Measurements from ENCODE around the gene LAMTOR2. TPM values are rescaled to one million over a fixed set of nuclear protein-coding genes. Genes with fewer than 3 reads are reported as not detected.

The LAMTOR2 gene
- total RNA-seq, 2 donors from 2014 or later = 44.2 to 47.5 TPM

DNA sequence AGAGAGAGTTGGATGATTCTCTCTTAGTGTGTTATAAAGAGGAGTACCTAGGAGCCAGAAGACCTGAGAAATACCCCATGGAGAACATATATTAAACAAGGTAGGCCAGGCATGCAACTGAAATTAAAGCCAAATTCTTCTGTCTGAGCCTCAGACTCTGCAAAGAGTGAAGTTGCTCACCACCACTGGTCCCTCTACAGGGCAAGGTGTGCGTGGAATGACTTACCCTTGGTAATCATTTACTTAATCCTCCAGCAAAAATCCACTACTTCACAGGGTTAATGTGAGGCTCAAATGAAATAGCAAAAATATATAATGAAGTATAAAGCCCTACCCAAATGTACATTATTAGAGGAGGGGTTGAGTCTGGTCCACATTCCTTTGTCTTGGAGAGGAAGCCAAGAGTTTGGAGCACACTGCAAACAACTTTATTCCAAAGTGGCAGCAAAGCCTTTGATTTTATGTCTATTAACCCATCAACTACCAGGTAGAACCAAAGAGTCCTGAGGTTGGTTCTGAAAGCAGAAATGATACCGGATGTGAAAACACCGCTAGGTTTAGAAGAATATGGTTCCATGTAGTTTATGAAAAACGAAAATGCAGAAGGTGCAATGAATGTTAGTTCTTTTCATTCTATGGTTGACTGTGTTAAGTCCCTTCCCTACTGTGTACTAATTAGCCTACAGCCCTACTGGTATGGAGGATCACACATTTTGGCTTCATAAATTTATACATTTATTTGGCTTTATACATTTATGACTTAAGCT, 42.3 kb upstream of the LAMTOR2 start:
- Histone ChIP-seq H3K4me3 (no peak overlapping the region), H3K36me3 (replicated peaks in 1 of 2; ENCODE audit: insufficient read depth in 1 of 2, low read depth in 2 of 2) (peaks cover 0 to 33% of the 10 kb centered on the region in 2 donors), H3K27me3 (no peaks in the 10 kb centered on the region), H3K4me1 (no peaks in the 10 kb centered on the region), H3K9me3 (no peaks in the 10 kb centered on the region), H3K27ac (no peak overlapping the region)
- no peak for DNase-seq
- intact Hi-C loops (cut with DNase I) = no loop called here
- ATAC-seq = no peak
- WGBS, 2 donors = 82 to 84% methylated on average over 4 of the region's 4 CpGs
- no peak for TF ChIP-seq POLR2A (IDR thresholded peaks at IDR 0.05)
- TF ChIP-seq, protein P1, sequence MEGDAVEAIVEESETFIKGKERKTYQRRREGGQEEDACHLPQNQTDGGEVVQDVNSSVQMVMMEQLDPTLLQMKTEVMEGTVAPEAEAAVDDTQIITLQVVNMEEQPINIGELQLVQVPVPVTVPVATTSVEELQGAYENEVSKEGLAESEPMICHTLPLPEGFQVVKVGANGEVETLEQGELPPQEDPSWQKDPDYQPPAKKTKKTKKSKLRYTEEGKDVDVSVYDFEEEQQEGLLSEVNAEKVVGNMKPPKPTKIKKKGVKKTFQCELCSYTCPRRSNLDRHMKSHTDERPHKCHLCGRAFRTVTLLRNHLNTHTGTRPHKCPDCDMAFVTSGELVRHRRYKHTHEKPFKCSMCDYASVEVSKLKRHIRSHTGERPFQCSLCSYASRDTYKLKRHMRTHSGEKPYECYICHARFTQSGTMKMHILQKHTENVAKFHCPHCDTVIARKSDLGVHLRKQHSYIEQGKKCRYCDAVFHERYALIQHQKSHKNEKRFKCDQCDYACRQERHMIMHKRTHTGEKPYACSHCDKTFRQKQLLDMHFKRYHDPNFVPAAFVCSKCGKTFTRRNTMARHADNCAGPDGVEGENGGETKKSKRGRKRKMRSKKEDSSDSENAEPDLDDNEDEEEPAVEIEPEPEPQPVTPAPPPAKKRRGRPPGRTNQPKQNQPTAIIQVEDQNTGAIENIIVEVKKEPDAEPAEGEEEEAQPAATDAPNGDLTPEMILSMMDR (IDR thresholded peaks at IDR 0.05) = no peak

GRCh38 chr1:156014829-156015228, 39.8 kb upstream of the LAMTOR2 start:
- 85 to 86% methylated on average over 7 of the region's 7 CpGs for WGBS, 2 donors
- TF ChIP-seq, protein P1 (IDR thresholded peaks at IDR 0.05) = no peak
- TF ChIP-seq POLR2A (IDR thresholded peaks at IDR 0.05) = no peak
- Histone ChIP-seq H3K4me1 (peaks cover 14% of the 10 kb centered on the region), H3K27ac (no peak overlapping the region), H3K27me3 (no peaks in the 10 kb centered on the region), H3K4me3 (no peak overlapping the region), H3K36me3 (replicated peaks in 1 of 2; ENCODE audit: insufficient read depth in 1 of 2, low read depth in 2 of 2) (peaks cover 0 to 36% of the 10 kb centered on the region in 2 donors), H3K9me3 (no peaks in the 10 kb centered on the region)
- DNase-seq = no peak
- intact Hi-C loops (cut with DNase I) = no loop called here
- no peak for ATAC-seq

- TF ChIP-seq POLR2A (IDR thresholded peaks at IDR 0.05) = no peak
- TF ChIP-seq, protein P1 (IDR thresholded peaks at IDR 0.05) = no peak
- 7 to 43% methylated on average over 7 to 8 of the region's 8 CpGs for WGBS, 2 donors
- peak overlapping the region in 3 of 4 donors; percentile 59 to 86 (median 76) for H3K27ac ChIP-seq
- peaks cover 18% of the 10 kb centered on the region for H3K4me1 ChIP-seq
- intact Hi-C loops (cut with DNase I) = no loop called here
- ATAC-seq = no peak
- no peaks in the 10 kb centered on the region for H3K9me3 ChIP-seq
- H3K27me3 ChIP-seq = no peaks in the 10 kb centered on the region
- H3K4me3 ChIP-seq = peak overlapping the region; percentile 81 to 85
- no peak for DNase-seq
- peaks cover 0 to 13% of the 10 kb centered on the region in 2 donors for H3K36me3 ChIP-seq (replicated peaks in 1 of 2; ENCODE audit: insufficient read depth in 1 of 2, low read depth in 2 of 2)
Observed at GRCh38 chr1:156019946-156020292, 34.7 kb upstream of the LAMTOR2 start.

DNA sequence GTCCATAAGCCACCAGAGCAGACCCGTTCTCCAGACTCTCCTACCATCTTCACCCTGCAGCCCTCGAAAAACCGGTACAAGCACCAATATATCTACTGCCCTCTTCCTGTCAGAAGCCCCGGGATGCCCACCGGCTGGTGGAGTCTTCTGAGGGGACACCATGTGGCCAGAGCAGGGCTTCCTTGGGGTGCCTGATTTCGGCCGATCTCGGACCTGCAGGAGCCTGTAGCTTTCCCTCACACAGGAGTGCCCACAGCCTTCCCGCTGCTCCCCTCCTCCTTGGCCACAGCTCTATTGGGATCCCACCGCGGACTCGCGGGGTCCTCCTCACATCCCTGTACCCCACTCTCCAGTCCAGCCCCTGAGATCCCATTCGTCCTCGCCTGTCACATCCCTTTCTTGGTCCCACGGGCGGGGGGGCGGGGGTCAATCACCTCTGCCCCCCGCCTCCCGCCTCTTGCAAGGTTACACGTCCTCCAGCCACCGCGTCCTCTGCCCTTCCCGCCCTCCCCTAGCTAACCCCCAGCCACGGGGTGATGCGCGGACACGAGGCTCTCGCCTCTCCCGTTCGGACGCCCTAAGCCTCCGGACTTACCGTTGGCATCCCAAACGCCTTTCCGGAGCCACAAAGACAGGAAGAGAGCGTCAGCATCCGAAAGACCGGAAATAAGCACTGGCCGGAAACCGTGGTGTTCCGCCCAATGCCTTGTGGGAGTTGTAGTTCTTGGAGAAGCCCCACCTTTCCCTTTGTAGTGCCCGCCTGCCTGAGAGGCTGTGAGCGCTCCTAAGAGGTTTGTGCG, 34.1 kb upstream of the LAMTOR2 start, which contains the start of gene SSR2:
SSR2 (minus strand) TSS at position 659 of the 800 bp plus-strand sequence. CDS start 784 bp downstream, outside the sequence.
- Histone ChIP-seq H3K36me3 (replicated peaks in 1 of 2; ENCODE audit: insufficient read depth in 1 of 2, low read depth in 2 of 2) (peaks cover 0 to 12% of the 10 kb centered on the region in 2 donors), H3K27me3 (no peaks in the 10 kb centered on the region), H3K4me3 (peak within 1 kb of the TSS; percentile 81 to 85), H3K27ac (peak within 1 kb of the TSS; percentile 59 to 90 (median 81)), H3K4me1 (peaks cover 18% of the 10 kb centered on the region), H3K9me3 (no peaks in the 10 kb centered on the region)
- WGBS, 2 donors = 0 to 1% methylated on average over 23 to 44 of the region's 45 CpGs
- TF ChIP-seq POLR2A (IDR thresholded peaks at IDR 0.05) = peak; percentile 26 to 67 (median 62)
- TF ChIP-seq, protein P1 (IDR thresholded peaks at IDR 0.05) = no peak
- intact Hi-C loops (cut with DNase I) = no loop called here
- DNase-seq = peak; percentile 86 to 91 (median 88)
- ATAC-seq = peak; percentile 96
